ENCODE data around the gene TACSTD2. TPM values are rescaled to one million over a fixed set of nuclear protein-coding genes. Genes with fewer than 3 reads are reported as not detected.
"Not testable (repeated sequence)": the region's sequence is repeated elsewhere in the genome, so short reads cannot be mapped to it uniquely, and the experiment has no call there.

Gene TACSTD2
- 0.25 TPM for total RNA-seq
- long read RNA-seq, partial matches to known transcripts, result 0 of 2 reads
- long read RNA-seq, other reads (novel, unspliced or antisense), result 0 of 2 reads

GRCh38 chr1:58576727-58577653, at the start of gene TACSTD2:
Gene TACSTD2 (minus strand): TSS chr1:58577252. CDS start chr1:58577156, 96 bp downstream.
- ATAC-seq (peak; percentile 52), DNase-seq (peak; percentile 41)
- intact Hi-C loops (cut with micrococcal nuclease), result no loop called here

- DNase-seq, result no peak
- no peak for ATAC-seq
- intact Hi-C loops (cut with micrococcal nuclease), result no loop called here
These were observed 49.2 kb upstream of the TACSTD2 start for GRCh38 chr1:58626293-58626692.

- DNase-seq; ATAC-seq; intact Hi-C loops (cut with micrococcal nuclease): not testable (repeated sequence)
These were observed 46.2 kb upstream of the TACSTD2 start for GRCh38 chr1:58623259-58623658.

GRCh38 chr1:58622571-58622970, 45.5 kb upstream of the TACSTD2 start:
- ATAC-seq, result no peak
- intact Hi-C loops (cut with micrococcal nuclease), result no loop called here
- DNase-seq, result no peak

- intact Hi-C loops (cut with micrococcal nuclease), result no loop called here
- DNase-seq, result no peak
- ATAC-seq, result no peak
These were observed 44.3 kb upstream of the TACSTD2 start for GRCh38 chr1:58621391-58621790.

- ATAC-seq (no peak), DNase-seq (no peak)
- intact Hi-C loops (cut with micrococcal nuclease), result no loop called here
These were observed 43.9 kb upstream of the TACSTD2 start for GRCh38 chr1:58620926-58621325.

GRCh38 chr1:58620259-58620658, 43.2 kb upstream of the TACSTD2 start:
- DNase-seq, result no peak

GRCh38 chr1:58619286-58620054, 42.4 kb upstream of the TACSTD2 start:
- intact Hi-C loops (cut with micrococcal nuclease), result no loop called here
- no peak for DNase-seq
- peak; percentile 30 for ATAC-seq

More at GRCh38 chr1:58620259-58620658, 43.2 kb upstream of the TACSTD2 start:
- intact Hi-C loops (cut with micrococcal nuclease), result no loop called here
- no peak for ATAC-seq

GRCh38 chr1:58618303-58618702, 41.3 kb upstream of the TACSTD2 start:
- DNase-seq (no peak), ATAC-seq (peak; percentile 71)

GRCh38 chr1:58611861-58612385, 34.9 kb upstream of the TACSTD2 start:
- intact Hi-C loops (cut with micrococcal nuclease), result no loop called here
- no peak for ATAC-seq
- DNase-seq, result no peak

More at GRCh38 chr1:58618303-58618702, 41.3 kb upstream of the TACSTD2 start:
- intact Hi-C loops (cut with micrococcal nuclease), result no loop called here

GRCh38 chr1:58608945-58609344, 31.9 kb upstream of the TACSTD2 start:
- ATAC-seq (no peak), DNase-seq (no peak)
- intact Hi-C loops (cut with micrococcal nuclease), result no loop called here

- intact Hi-C loops (cut with micrococcal nuclease), result no loop called here
- DNase-seq, result no peak
- no peak for ATAC-seq
These were observed 31.2 kb upstream of the TACSTD2 start for GRCh38 chr1:58608297-58608696.

GRCh38 chr1:58607391-58607790, 30.3 kb upstream of the TACSTD2 start:
- ATAC-seq, result no peak
- intact Hi-C loops (cut with micrococcal nuclease), result no loop called here
- no peak for DNase-seq

- ATAC-seq; DNase-seq; intact Hi-C loops (cut with micrococcal nuclease): not testable (repeated sequence)
These were observed 24.9 kb upstream of the TACSTD2 start for GRCh38 chr1:58601921-58602320.

GRCh38 chr1:58597996-58598395, 20.9 kb upstream of the TACSTD2 start:
- ATAC-seq, result no peak
- intact Hi-C loops (cut with micrococcal nuclease), result no loop called here
- DNase-seq, result no peak

GRCh38 chr1:58597076-58597475, 20.0 kb upstream of the TACSTD2 start:
- DNase-seq (no peak), ATAC-seq (no peak)
- intact Hi-C loops (cut with micrococcal nuclease), result no loop called here

- intact Hi-C loops (cut with micrococcal nuclease), result no loop called here
- DNase-seq (no peak), ATAC-seq (no peak)
These were observed 19.6 kb upstream of the TACSTD2 start for GRCh38 chr1:58596631-58597052.

- intact Hi-C loops (cut with micrococcal nuclease), result no loop called here
- DNase-seq (no peak), ATAC-seq (no peak)
These were observed 17.5 kb upstream of the TACSTD2 start for GRCh38 chr1:58594546-58594945.

- intact Hi-C loops (cut with micrococcal nuclease), result no loop called here
- ATAC-seq (peak; percentile 95), DNase-seq (peak; percentile 81)
These were observed 15.6 kb upstream of the TACSTD2 start for GRCh38 chr1:58592522-58593134.

Measured in left ventricle myocardium superior (tissue), 1 donor.